Activated naive CD4-positive, alpha-beta T cell treated with anti-CD3 and anti-CD28 coated beads, Interleukin-2, amount 10 ng/mL, durations not matched to agents 5 hours and 36 hours (primary cell): Measurements from ENCODE around the gene RNASE12. TPM values are rescaled to one million over a fixed set of nuclear protein-coding genes. Genes with fewer than 3 reads are reported as not detected.

Experiments
- total RNA-seq, 2 experiments: library from RNA; stranded (reverse); gene quantifications; one replicate each; pipeline ENCODE4 v1.2.3, GENCODE V29; 2021

The RNASE12 gene
- total RNA-seq = not detected

DNA sequence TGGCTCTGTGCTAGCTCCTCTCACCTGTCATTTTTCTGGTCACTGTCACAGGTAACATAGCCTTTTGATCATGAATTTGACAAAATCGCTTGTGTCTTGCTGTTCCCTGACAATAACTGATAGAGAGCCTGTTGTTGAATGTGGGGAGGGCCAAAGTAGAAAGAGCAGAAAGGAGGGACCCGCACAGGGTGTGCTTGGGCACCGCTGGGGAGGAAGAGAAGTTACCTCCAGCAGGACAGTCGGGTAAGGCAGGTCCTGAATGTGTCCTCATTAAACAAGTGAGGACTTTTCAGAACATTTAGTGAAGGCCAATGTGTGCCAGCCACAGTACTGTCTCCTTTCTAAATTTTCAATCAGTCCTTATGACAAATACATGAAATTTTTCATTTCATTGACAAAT is at the start of gene RNASE12:
RNASE12 (minus strand) TSS at position 142 of the 400 bp plus-strand sequence. CDS start 653 bp downstream, outside the sequence.

GRCh38 chr14:20587489-20588154 is 3.6 kb downstream of the RNASE12 start, which contains the start of gene RNASE11:
RNASE11 (minus strand) TSS chr14:20588001.

DNA sequence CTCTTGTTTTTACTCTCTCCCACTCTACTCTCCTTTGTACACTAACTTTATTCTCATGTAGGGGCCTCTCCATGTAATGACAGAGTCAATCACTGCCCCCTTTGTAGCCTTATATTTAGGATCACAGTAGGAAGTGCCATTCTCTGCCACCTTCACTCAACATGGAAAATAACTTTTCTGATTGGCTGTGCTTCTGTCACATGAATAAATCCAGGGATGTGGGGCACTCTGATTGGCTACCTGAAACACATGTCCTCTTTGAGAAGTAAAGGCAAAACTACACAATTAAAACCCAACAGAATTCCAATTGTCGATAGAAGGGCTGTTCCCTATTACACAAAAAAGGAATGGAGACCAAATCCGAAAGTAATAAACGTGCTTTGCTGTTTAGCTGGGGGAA is 30.2 kb downstream of the RNASE12 start, which contains the start of gene RNASE9:
RNASE9 (minus strand) TSS at position 87 of the 400 bp plus-strand sequence.

Other genes with a start within 250 kb of the RNASE12 start
- 10 to 100 TPM; 25.1 to 25.2 TPM for gene PARP2, start 247.7 kb downstream of the RNASE12 start, total RNA-seq
- gene TEP1, start 177.9 kb downstream of the RNASE12 start, total RNA-seq = 10 to 100 TPM; 44.5 to 48.1 TPM
- under 1 TPM; 0.13 to 0.19 TPM for gene KLHL33, start 155.2 kb downstream of the RNASE12 start, total RNA-seq
- gene OSGEP, start 136.6 kb downstream of the RNASE12 start, total RNA-seq = 10 to 100 TPM; 48.0 to 49.1 TPM
- gene APEX1, start 136.2 kb downstream of the RNASE12 start, total RNA-seq = 100 to 1,000 TPM; 162 to 164 TPM
- gene PIP4P1, start 129.9 kb downstream of the RNASE12 start, total RNA-seq = 10 to 100 TPM; 39.0 to 41.9 TPM
- 100 to 1,000 TPM; 144 to 153 TPM for gene PNP, start 122.0 kb downstream of the RNASE12 start, total RNA-seq
- under 1 TPM; 0.18 to 0.53 TPM for gene RNASE10, start 85.8 kb downstream of the RNASE12 start, total RNA-seq
- gene RNASE9, start 30.3 kb downstream of the RNASE12 start, total RNA-seq = not detected
- not detected for gene RNASE11, start 3.4 kb downstream of the RNASE12 start, total RNA-seq
- gene OR6S1, start 50.3 kb upstream of the RNASE12 start, total RNA-seq = not detected
- gene RNASE4, start 93.2 kb upstream of the RNASE12 start, total RNA-seq = under 1 TPM; 0.41 to 0.45 TPM
- gene ANG, start 97.4 kb upstream of the RNASE12 start, total RNA-seq = 1 to 10 TPM; 1.2 TPM
- not detected for gene EDDM3A, start 154.5 kb upstream of the RNASE12 start, total RNA-seq
- gene EDDM3B, start 177.0 kb upstream of the RNASE12 start, total RNA-seq = not detected
- 1 to 10 TPM; 6.1 to 6.5 TPM for gene RNASE6, start 189.9 kb upstream of the RNASE12 start, total RNA-seq
- gene RNASE1, start 211.5 kb upstream of the RNASE12 start, total RNA-seq = not detected